ENCODE results near the gene BEST1. TPM values are rescaled to one million over a fixed set of nuclear protein-coding genes. Genes with fewer than 3 reads are reported as not detected.
A peak's percentile ranks its signal among the peaks of the same experiment; 100 is the strongest.

The BEST1 gene
- total and polyA plus RNA-seq, 2 of the 13 experiments (the other 11 are each of a cell fraction or from before 2014, with no cell fraction given), result 0.09 to 0.65 TPM

DNA sequence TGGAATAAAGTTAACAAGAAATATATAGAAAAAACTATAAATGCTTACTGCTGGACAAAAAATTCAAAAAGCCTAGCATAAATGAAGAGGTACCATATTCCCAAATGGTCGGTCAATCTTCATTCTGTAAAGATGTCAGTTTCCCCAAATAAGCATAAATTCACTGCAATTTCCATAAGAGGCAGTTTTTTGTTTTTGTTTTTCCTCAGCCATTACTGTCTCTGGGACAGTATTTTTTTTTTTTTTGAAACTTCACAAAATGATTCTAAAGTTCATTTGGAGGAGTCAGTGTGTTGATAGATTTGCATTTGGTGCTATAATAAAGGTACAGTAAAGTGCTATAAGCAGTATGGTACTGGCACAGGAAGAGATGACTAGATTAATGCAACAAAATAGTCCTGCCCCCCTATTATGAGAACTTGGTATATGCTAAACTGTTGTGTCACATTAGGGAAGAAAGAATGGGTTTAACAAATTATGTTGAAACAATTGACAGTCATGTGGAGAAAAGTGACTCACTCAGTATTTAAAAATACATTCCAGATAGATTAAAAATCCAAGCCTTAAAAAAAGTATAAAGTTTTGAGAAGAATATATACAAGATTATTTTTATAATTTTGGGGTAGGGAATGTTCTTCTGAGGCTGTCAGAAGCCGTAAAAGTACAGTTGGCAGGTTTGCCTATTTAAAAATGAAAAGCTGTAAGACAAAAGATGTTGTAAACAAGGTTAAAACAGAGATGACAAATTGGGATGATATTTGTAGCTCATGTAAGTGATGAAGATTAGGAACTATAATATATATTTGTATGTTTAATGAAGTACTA lies 19.9 kb downstream of the BEST1 start:
- in situ Hi-C loops (cut with HindIII; ENCODE audit: extremely low pct_ligation_motif_present, low pct_unique_long_range_greater_than_20kb) (loop anchor here (5.0 kb wide), 1 partner anchor 32 kb away; no protein-coding TSS in a partner anchor), intact Hi-C loops (cut with micrococcal nuclease; ENCODE audit: unreplicated experiment) (no loop called here)
- Histone ChIP-seq H3K36me3 (replicated peaks in 1 of 2; ENCODE audit: control insufficient read depth in 1 of 2, insufficient read depth in 2 of 2, low read length in 2 of 2) (peaks cover 4 to 12% of the 10 kb centered on the region in 2 experiments; a peak in 4 of 5 replicates), H3K4me2 (ENCODE audit: low read depth, low read length) (peak overlapping the region; percentile 87; the same call in 1 of the 2 replicates), H2AFZ (ENCODE audit: low read length) (no peak overlapping the region), H3K27ac (ENCODE audit: extremely low read length, insufficient read depth, low read length) (peak overlapping the region; percentile 100), H3K27me3 (ENCODE audit: control insufficient read depth in 1 of 2, insufficient read depth in 2 of 2, low read length in 2 of 2) (no peaks in the 10 kb centered on the region; a peak in 1 of 5 replicates), H3K79me2 (ENCODE audit: insufficient read depth, low read length) (peaks cover 40% of the 10 kb centered on the region), H3K9ac (ENCODE audit: insufficient read depth, low read depth, low read length) (no peak overlapping the region), H3K4me3 (replicated peaks in 1 of 3; ENCODE audit: insufficient read depth in 1 of 3, low read depth in 2 of 3, low read length in 3 of 3) (no peak overlapping the region), H3K4me1 (ENCODE audit: insufficient read depth, low read length) (peaks cover 71% of the 10 kb centered on the region), H4K20me1 (ENCODE audit: insufficient read depth, low read length) (peaks cover 21% of the 10 kb centered on the region), H3K9me3 (ENCODE audit: low read length) (no peaks in the 10 kb centered on the region)
- no TSS peak for BruUV-seq (replicated peaks)
- WGBS (ENCODE audit: low lambda C conversion rate), result 96% methylated on average over 2 of the region's 2 CpGs
- no peak for ATAC-seq
- ChIA-PET CTCF (ENCODE audit: low intra/inter-chr PET ratio, low total read pairs) (no interaction called here), POLR2A (interaction anchor here (3.2 to 14.8 kb wide), 11 partner anchors 7 to 83 kb away, joined by 11 to 518 read pairs (median 127); partner anchors contain the start of gene BEST1)
- TF ChIP-seq ZKSCAN1 (IDR thresholded peaks at IDR 0.05; ENCODE audit: low read length) (no peak), CEBPB (IDR thresholded peaks at IDR 0.05; ENCODE audit: borderline replicate concordance, low read depth, low read length) (peak; percentile 48; the same call in 1 of the 2 replicates)
- TF ChIP-seq, protein P1, sequence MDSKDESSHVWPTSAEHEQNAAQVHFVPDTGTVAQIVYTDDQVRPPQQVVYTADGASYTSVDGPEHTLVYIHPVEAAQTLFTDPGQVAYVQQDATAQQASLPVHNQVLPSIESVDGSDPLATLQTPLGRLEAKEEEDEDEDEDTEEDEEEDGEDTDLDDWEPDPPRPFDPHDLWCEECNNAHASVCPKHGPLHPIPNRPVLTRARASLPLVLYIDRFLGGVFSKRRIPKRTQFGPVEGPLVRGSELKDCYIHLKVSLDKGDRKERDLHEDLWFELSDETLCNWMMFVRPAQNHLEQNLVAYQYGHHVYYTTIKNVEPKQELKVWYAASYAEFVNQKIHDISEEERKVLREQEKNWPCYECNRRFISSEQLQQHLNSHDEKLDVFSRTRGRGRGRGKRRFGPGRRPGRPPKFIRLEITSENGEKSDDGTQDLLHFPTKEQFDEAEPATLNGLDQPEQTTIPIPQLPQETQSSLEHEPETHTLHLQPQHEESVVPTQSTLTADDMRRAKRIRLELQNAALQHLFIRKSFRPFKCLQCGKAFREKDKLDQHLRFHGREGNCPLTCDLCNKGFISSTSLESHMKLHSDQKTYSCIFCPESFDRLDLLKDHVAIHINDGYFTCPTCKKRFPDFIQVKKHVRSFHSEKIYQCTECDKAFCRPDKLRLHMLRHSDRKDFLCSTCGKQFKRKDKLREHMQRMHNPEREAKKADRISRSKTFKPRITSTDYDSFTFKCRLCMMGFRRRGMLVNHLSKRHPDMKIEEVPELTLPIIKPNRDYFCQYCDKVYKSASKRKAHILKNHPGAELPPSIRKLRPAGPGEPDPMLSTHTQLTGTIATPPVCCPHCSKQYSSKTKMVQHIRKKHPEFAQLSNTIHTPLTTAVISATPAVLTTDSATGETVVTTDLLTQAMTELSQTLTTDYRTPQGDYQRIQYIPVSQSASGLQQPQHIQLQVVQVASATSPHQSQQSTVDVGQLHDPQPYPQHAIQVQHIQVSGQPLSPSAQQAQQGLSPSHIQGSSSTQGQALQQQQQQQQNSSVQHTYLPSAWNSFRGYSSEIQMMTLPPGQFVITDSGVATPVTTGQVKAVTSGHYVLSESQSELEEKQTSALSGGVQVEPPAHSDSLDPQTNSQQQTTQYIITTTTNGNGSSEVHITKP (CRISPR knock-in tag; IDR thresholded peaks at IDR 0.05; ENCODE audit: low read depth), result peak; percentile 71; the same call in 1 of the 2 replicates
- FAIRE-seq, result no peak
- DNase-seq (ENCODE audit: low spot score), result no peak
